Body of pancreas (tissue), 4 donors: ENCODE measurements around the gene KLHL30.

ENCODE experiments used
- CTCF ChIP-seq, 7 experiments: fragments of 450-650 bp in 4 of 7; fragments of 200-600 bp in 3 of 7; sonication (generic) in 3 of 7; IDR thresholded peaks; one replicate each; pipeline ENCODE4 v1.5.1; 2016 to 2019; ENCODE audit warnings: antibody characterized with exemption in 7 of 7
- POLR2A ChIP-seq, 3 donors: fragments of 450-650 bp; IDR thresholded peaks; one replicate each; pipeline ENCODE4 v1.6.1; 2016; ENCODE audit warnings: antibody characterized with exemption in 3 of 3, mild to moderate bottlenecking in 2 of 3

GRCh38 chr2:238117199-238118154 lies 21.0 kb upstream of the KLHL30 start:
- TF ChIP-seq CTCF (IDR thresholded peaks at IDR 0.05) (no peak), POLR2A (IDR thresholded peaks at IDR 0.05) (no peak)
